HepG2 (cell line): ENCODE measurements around the gene DLAT. TPM values are rescaled to one million over a fixed set of nuclear protein-coding genes. Genes with fewer than 3 reads are reported as not detected.

ENCODE experiments used
- BCLAF1 ChIP-seq: fragments of 450-650 bp; IDR thresholded peaks from 2 replicates; pipeline ENCODE4 v1.6.1; 2017; ENCODE audit warnings: mild to moderate bottlenecking
- ELF4 ChIP-seq: sonication (generic); formaldehyde crosslinking; IDR thresholded peaks from 2 replicates; pipeline ENCODE4 v1.5.0; 2020; ENCODE audit warnings: missing genetic modification reagents, mild to moderate bottlenecking, moderate library complexity, borderline replicate concordance
- GTF2F1 ChIP-seq: fragments of 150-350 bp; IDR thresholded peaks from 2 replicates; pipeline ENCODE4 v1.6.1; 2014; ENCODE audit warnings: low read length
- MYNN ChIP-seq: sonication (generic); formaldehyde crosslinking; IDR thresholded peaks from 2 replicates; pipeline ENCODE4 v1.4.0; 2020; ENCODE audit warnings: mild to moderate bottlenecking, low read depth, missing genetic modification reagents
- REST ChIP-seq, 2 experiments: IDR thresholded peaks; 2 replicates each; pipeline ENCODE4 v1.6.1; 2011 to 2012; ENCODE audit warnings: low read length in 2 of 2, borderline replicate concordance in 1 of 2, low read depth in 1 of 2, mild to moderate bottlenecking in 1 of 2, moderate library complexity in 1 of 2
- RXRB ChIP-seq: IDR thresholded peaks from 2 replicates; pipeline ENCODE4 v1.6.1; 2016; ENCODE audit warnings: borderline replicate concordance, missing genetic modification reagents, missing compliant biosample characterization
- ZBTB2 ChIP-seq: sonication (generic); formaldehyde crosslinking; IDR thresholded peaks from 2 replicates; pipeline ENCODE4 v1.8.0; 2022; ENCODE audit warnings: low read depth, missing genetic modification reagents
- ZBTB49 ChIP-seq: sonication (generic); formaldehyde crosslinking; IDR thresholded peaks from 2 replicates; pipeline ENCODE4 v1.4.0; 2020; ENCODE audit warnings: missing genetic modification reagents, borderline replicate concordance
- ZFP91 ChIP-seq: sonication (generic); formaldehyde crosslinking; IDR thresholded peaks from 2 replicates; pipeline ENCODE4 v1.9.0; 2022; ENCODE audit warnings: missing genetic modification reagents, mild to moderate bottlenecking, borderline replicate concordance
- ZNF143 ChIP-seq: sonication (generic); formaldehyde crosslinking; IDR thresholded peaks from 2 replicates; pipeline ENCODE4 v1.4.0; 2020; ENCODE audit warnings: missing genetic modification reagents
- ZNF362 ChIP-seq: sonication (generic); formaldehyde crosslinking; IDR thresholded peaks from 2 replicates; pipeline ENCODE4 v1.4.0; 2020; ENCODE audit warnings: missing genetic modification reagents, mild to moderate bottlenecking, borderline replicate concordance
- ZNF7 ChIP-seq: IDR thresholded peaks from 2 replicates; pipeline ENCODE4 v1.6.1; 2016; ENCODE audit warnings: missing biosample characterization, missing genetic modification reagents
- polyA plus RNA-seq, 8 experiments: library from polyadenylated mRNA; depleted of rRNA in 3 of 8; stranded (reverse) in 7 of 8; unstranded in 1 of 8; fragments of >200 nt; fragmentation: Illumina TruSeq in 4 of 8; extraction: Trizol in 4 of 8; gene quantifications; 2 replicates each; pipeline versions ENCODE4 v1.2.1 to v1.2.3, GENCODE V29; 2011 to 2016; ENCODE audit warnings: low read depth in 4 of 8, missing spikeins in 1 of 8, mixed read lengths in 1 of 8; ENCODE audit not compliant: insufficient read depth in 1 of 8
- total RNA-seq, 5 experiments: library from RNA; depleted of rRNA; stranded (reverse); fragments of >200 nt; fragmentation: Illumina TruSeq; extraction: Trizol; gene quantifications; 2 replicates each; pipeline ENCODE4 v1.2.3, GENCODE V29; 2016; ENCODE audit warnings: low read depth in 1 of 5

The DLAT gene
- total and polyA plus RNA-seq, 2 of the 13 experiments (the other 11 are each of a cell fraction or from before 2014, with no cell fraction given), result 26.4 to 62.2 TPM

- TF ChIP-seq RXRB (CRISPR knock-in tag) (peak; percentile 78), BCLAF1 (no peak), ZBTB2 (CRISPR knock-in tag) (peak; percentile 81), MYNN (peak; percentile 65; the same call in 1 of the 2 replicates), REST (IDR thresholded peaks at IDR 0.05; ENCODE audit: borderline replicate concordance in 1 of 2, low read depth in 1 of 2, low read length in 2 of 2) (no peak), ZNF7 (no peak), ELF4 (CRISPR knock-in tag) (peak; percentile 65; the same call in 1 of the 2 replicates), ZNF143 (CRISPR knock-in tag) (peak; percentile 34; the same call in 1 of the 2 replicates), ZBTB49 (CRISPR knock-in tag) (0 out of 2 replicates have a peak, but pooled peaks have one; percentile 34), ZNF362 (peak; percentile 57; the same call in 1 of the 2 replicates), ZFP91 (CRISPR knock-in tag) (peak; percentile 90), GTF2F1 (no peak)
Observed at GRCh38 chr11:112024773-112025678, at the start of gene DLAT (continued).
